ENCODE data around the gene VARS2. TPM values are rescaled to one million over a fixed set of nuclear protein-coding genes. Genes with fewer than 3 reads are reported as not detected.

VARS2 gene
- total RNA-seq, 1 donor from 2014 or later: 47.0 TPM

- Mint-ChIP-seq H3K27ac (ENCODE audit: unreplicated experiment) (no peak within 1 kb of the TSS), H3K9me3 (ENCODE audit: unreplicated experiment) (peaks cover 5% of the 10 kb centered on the region), H3K36me3 (ENCODE audit: unreplicated experiment) (peaks cover 19% of the 10 kb centered on the region), H3K4me1 (ENCODE audit: low read depth, unreplicated experiment) (no peaks in the 10 kb centered on the region), H3K4me3 (ENCODE audit: unreplicated experiment) (no peak within 1 kb of the TSS), H3K27me3 (ENCODE audit: unreplicated experiment) (peaks cover 4% of the 10 kb centered on the region)
- no peak for DNase-seq
- TF ChIP-seq CTCF (IDR thresholded peaks at IDR 0.05; ENCODE audit: partially characterized antibody, unreplicated experiment): no peak
These were observed 18.1 kb downstream of the VARS2 start, which contains the start of gene SFTA2 for GRCh38 chr6:30931969-30932645. Gene SFTA2, minus strand, starts transcription at chr6:30932170. Its CDS starts 74 bp downstream, at chr6:30932096.

- Mint-ChIP-seq H3K9me3 (ENCODE audit: unreplicated experiment) (peaks cover 5% of the 10 kb centered on the region), H3K4me1 (ENCODE audit: low read depth, unreplicated experiment) (no peaks in the 10 kb centered on the region), H3K27ac (ENCODE audit: unreplicated experiment) (no peak overlapping the region), H3K27me3 (ENCODE audit: unreplicated experiment) (peaks cover 4% of the 10 kb centered on the region), H3K4me3 (ENCODE audit: unreplicated experiment) (no peak overlapping the region), H3K36me3 (ENCODE audit: unreplicated experiment) (peaks cover 19% of the 10 kb centered on the region)
- no peak for DNase-seq
- no peak for TF ChIP-seq CTCF (IDR thresholded peaks at IDR 0.05; ENCODE audit: partially characterized antibody, unreplicated experiment)
These were observed 18.8 kb downstream of the VARS2 start for GRCh38 chr6:30932665-30933365.

- H3K4me3 Mint-ChIP-seq (ENCODE audit: unreplicated experiment): no peak overlapping the region
- peaks cover 5% of the 10 kb centered on the region for H3K9me3 Mint-ChIP-seq (ENCODE audit: unreplicated experiment)
- H3K36me3 Mint-ChIP-seq (ENCODE audit: unreplicated experiment): peaks cover 12% of the 10 kb centered on the region
- peaks cover 4% of the 10 kb centered on the region for H3K27me3 Mint-ChIP-seq (ENCODE audit: unreplicated experiment)
- TF ChIP-seq CTCF (IDR thresholded peaks at IDR 0.05; ENCODE audit: partially characterized antibody, unreplicated experiment): no peak
- H3K4me1 Mint-ChIP-seq (ENCODE audit: low read depth, unreplicated experiment): no peaks in the 10 kb centered on the region
- DNase-seq: no peak
- H3K27ac Mint-ChIP-seq (ENCODE audit: unreplicated experiment): no peak overlapping the region
These were observed 21.0 kb downstream of the VARS2 start for GRCh38 chr6:30935018-30935417.

- Mint-ChIP-seq H3K4me1 (ENCODE audit: low read depth, unreplicated experiment) (no peaks in the 10 kb centered on the region), H3K9me3 (ENCODE audit: unreplicated experiment) (peaks cover 5% of the 10 kb centered on the region), H3K4me3 (ENCODE audit: unreplicated experiment) (no peak overlapping the region), H3K27me3 (ENCODE audit: unreplicated experiment) (peaks cover 4% of the 10 kb centered on the region), H3K36me3 (ENCODE audit: unreplicated experiment) (peaks cover 8% of the 10 kb centered on the region), H3K27ac (ENCODE audit: unreplicated experiment) (no peak overlapping the region)
- DNase-seq: no peak
- no peak for TF ChIP-seq CTCF (IDR thresholded peaks at IDR 0.05; ENCODE audit: partially characterized antibody, unreplicated experiment)
These were observed 23.2 kb downstream of the VARS2 start for GRCh38 chr6:30937265-30937664.

- TF ChIP-seq CTCF (IDR thresholded peaks at IDR 0.05; ENCODE audit: partially characterized antibody, unreplicated experiment): no peak
- Mint-ChIP-seq H3K27me3 (ENCODE audit: unreplicated experiment) (peaks cover 2% of the 10 kb centered on the region), H3K27ac (ENCODE audit: unreplicated experiment) (no peak overlapping the region), H3K9me3 (ENCODE audit: unreplicated experiment) (peaks cover 6% of the 10 kb centered on the region), H3K4me3 (ENCODE audit: unreplicated experiment) (no peak overlapping the region), H3K36me3 (ENCODE audit: unreplicated experiment) (peaks cover 3% of the 10 kb centered on the region), H3K4me1 (ENCODE audit: low read depth, unreplicated experiment) (no peaks in the 10 kb centered on the region)
- no peak for DNase-seq
These were observed 24.7 kb downstream of the VARS2 start for GRCh38 chr6:30938730-30939129.
